Mammary epithelial cell (primary cell): ENCODE measurements around the gene RSL24D1.

ENCODE experiments used
- EZH2 ChIP-seq: IDR thresholded peaks from 2 replicates; pipeline ENCODE4 v1.6.1; 2012; ENCODE audit warnings: low read length, inconsistent platforms, borderline replicate concordance
- TF ChIP-seq, protein P1 (sequence below), 2 donors: IDR thresholded peaks in 1 of 2; conservative IDR thresholded peaks in 1 of 2; 2 replicates each; pipeline ENCODE4 v1.5.1; 2011 to 2012; ENCODE audit warnings: inconsistent platforms in 2 of 2, low read length in 2 of 2, mild to moderate bottlenecking in 2 of 2, control low read depth in 1 of 2, low read depth in 1 of 2; ENCODE audit not compliant: insufficient read depth in 1 of 2; ENCODE audit errors: extremely low read depth in 1 of 2

GRCh38 chr15:55240125-55240760, 43.5 kb upstream of the RSL24D1 start:
- TF ChIP-seq, protein P1, sequence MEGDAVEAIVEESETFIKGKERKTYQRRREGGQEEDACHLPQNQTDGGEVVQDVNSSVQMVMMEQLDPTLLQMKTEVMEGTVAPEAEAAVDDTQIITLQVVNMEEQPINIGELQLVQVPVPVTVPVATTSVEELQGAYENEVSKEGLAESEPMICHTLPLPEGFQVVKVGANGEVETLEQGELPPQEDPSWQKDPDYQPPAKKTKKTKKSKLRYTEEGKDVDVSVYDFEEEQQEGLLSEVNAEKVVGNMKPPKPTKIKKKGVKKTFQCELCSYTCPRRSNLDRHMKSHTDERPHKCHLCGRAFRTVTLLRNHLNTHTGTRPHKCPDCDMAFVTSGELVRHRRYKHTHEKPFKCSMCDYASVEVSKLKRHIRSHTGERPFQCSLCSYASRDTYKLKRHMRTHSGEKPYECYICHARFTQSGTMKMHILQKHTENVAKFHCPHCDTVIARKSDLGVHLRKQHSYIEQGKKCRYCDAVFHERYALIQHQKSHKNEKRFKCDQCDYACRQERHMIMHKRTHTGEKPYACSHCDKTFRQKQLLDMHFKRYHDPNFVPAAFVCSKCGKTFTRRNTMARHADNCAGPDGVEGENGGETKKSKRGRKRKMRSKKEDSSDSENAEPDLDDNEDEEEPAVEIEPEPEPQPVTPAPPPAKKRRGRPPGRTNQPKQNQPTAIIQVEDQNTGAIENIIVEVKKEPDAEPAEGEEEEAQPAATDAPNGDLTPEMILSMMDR (conservative IDR thresholded peaks at IDR 0.05 in 1 of 2, IDR thresholded peaks at IDR 0.05 in 1 of 2; ENCODE audit: extremely low read depth in 1 of 2, insufficient read depth in 1 of 2, low read depth in 1 of 2, low read length in 2 of 2) = no peak
- no peak for TF ChIP-seq EZH2
